NCI-H146 (cell line): Measurements from ENCODE around the gene SYMPK.
A peak's percentile ranks its signal among the peaks of the same experiment; 100 is the strongest.

Source experiments
- DNase-seq: peaks from one replicate; lab custom pipeline; 2025; lab: John Stamatoyannopoulos, UW

SYMPK gene

GRCh38 chr19:45866400-45867176 lies 3.6 kb upstream of the SYMPK start:
- DNase-seq: no peak

- DNase-seq: no peak
These were observed 2.5 kb upstream of the SYMPK start for GRCh38 chr19:45865269-45865948.

GRCh38 chr19:45864629-45865082 lies 1.7 kb upstream of the SYMPK start:
- no peak for DNase-seq

GRCh38 chr19:45863840-45864628 lies 1.1 kb upstream of the SYMPK start, which contains the start of gene FOXA3:
Gene FOXA3 (plus strand): TSS chr19:45864326. CDS start chr19:45864457, 131 bp downstream.
- peak; percentile 62 for DNase-seq

- no peak for DNase-seq
These were observed 440 bp upstream of the SYMPK start for GRCh38 chr19:45863335-45863839.

GRCh38 chr19:45862271-45862563 lies 730 bp downstream of the SYMPK start:
- no peak for DNase-seq

- no peak for DNase-seq
These were observed 2.3 kb downstream of the SYMPK start for GRCh38 chr19:45860359-45861259.

GRCh38 chr19:45854167-45854778 lies 8.7 kb downstream of the SYMPK start:
- no peak for DNase-seq

- DNase-seq: no peak
These were observed 10.0 kb downstream of the SYMPK start for GRCh38 chr19:45852983-45853382.

GRCh38 chr19:45852145-45852750 lies 10.7 kb downstream of the SYMPK start:
- DNase-seq: no peak

GRCh38 chr19:45848922-45849321 lies 14.0 kb downstream of the SYMPK start:
- DNase-seq: no peak

- no peak for DNase-seq
These were observed 15.3 kb downstream of the SYMPK start for GRCh38 chr19:45847663-45848062.

GRCh38 chr19:45842198-45842597 lies 20.7 kb downstream of the SYMPK start:
- DNase-seq: no peak

- no peak for DNase-seq
These were observed 28.0 kb downstream of the SYMPK start for GRCh38 chr19:45834970-45835369.

- DNase-seq: no peak
These were observed 34.0 kb downstream of the SYMPK start for GRCh38 chr19:45828945-45829344.

- no peak for DNase-seq
These were observed 34.4 kb downstream of the SYMPK start for GRCh38 chr19:45828523-45828922.

GRCh38 chr19:45827459-45828093 lies 35.4 kb downstream of the SYMPK start:
- DNase-seq: no peak

GRCh38 chr19:45826934-45827333 lies 36.0 kb downstream of the SYMPK start:
- DNase-seq: no peak

- DNase-seq: no peak
These were observed 36.7 kb downstream of the SYMPK start for GRCh38 chr19:45825917-45826893.
